Cardiac septum (tissue), 1 donor: ENCODE measurements around the gene PTPRH. TPM values are rescaled to one million over a fixed set of nuclear protein-coding genes. Genes with fewer than 3 reads are reported as not detected.
"Not testable (repeated sequence)": the region's sequence is repeated elsewhere in the genome, so short reads cannot be mapped to it uniquely, and the experiment has no call there.

ENCODE experiments used
- DNase-seq: peaks from one replicate; pipeline ENCODE4 v3.0.0-alpha.2; 2020; ENCODE audit warnings: low spot score
- intact Hi-C: fragments of 100-400 bp; cut with DNase I; formaldehyde crosslinking; loops from one replicate; pipeline ENCODE4 v1.14.0; 2022
- total RNA-seq: library from RNA; stranded (reverse); fragmentation: NEBNext Ultra II Directional; extraction: Animal tissue kit (Norgen Biotek cat#: 25700); gene quantifications from one replicate; pipeline ENCODE4 v1.2.1, GENCODE V29; 2021
- donor health status: DM: no; HTN: no; CAD: no.

Gene PTPRH
- total RNA-seq, 1 donor from 2014 or later, result 3.7 TPM

GRCh38 chr19:55227241-55228014 is 18.1 kb upstream of the PTPRH start:
- no peak for DNase-seq
- intact Hi-C loops, result no loop called here

DNA sequence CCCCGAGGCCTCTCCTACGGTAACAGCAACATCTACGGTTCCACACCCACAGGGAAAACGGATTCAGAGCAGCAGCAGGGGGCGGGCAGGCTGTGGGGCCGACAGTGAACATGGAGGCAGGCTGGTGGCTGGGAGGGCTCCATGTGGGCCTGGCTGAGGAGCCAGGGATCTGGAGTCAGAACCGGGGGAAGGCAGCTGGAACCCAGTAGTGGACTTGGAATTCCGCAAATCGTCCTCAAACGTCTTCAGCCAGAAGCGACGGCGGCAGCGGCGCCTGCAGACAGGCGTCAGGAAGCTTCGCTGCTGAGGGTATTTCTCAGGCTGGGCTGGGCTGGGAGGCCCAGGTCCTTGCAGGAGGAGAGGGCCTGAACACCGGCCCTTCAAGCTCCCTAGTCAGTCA is 17.5 kb upstream of the PTPRH start:
- intact Hi-C loops, result no loop called here
- no peak for DNase-seq

DNA sequence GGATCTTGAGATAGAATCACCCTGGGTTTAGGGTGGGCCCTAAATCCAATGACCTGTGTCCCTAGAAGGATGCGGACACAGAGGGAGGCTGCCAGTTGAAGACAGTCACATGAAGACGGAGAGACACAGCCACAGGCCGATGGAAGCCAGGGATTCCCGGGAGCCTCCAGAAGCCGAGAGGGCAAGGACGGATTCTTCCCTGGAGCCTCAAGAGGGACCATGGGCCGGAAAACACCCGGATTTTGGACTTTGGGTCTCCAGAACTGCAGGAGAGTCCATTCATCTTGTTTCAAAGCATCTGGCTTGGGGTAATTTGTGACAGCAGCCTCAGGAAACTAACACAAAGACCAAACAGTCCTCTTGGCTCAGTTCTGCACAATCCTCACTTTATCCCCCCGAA is 17.0 kb upstream of the PTPRH start:
- DNase-seq, result no peak
- intact Hi-C loops, result no loop called here

GRCh38 chr19:55225415-55225958 is 16.2 kb upstream of the PTPRH start:
- intact Hi-C loops, result no loop called here
- DNase-seq, result no peak

DNA sequence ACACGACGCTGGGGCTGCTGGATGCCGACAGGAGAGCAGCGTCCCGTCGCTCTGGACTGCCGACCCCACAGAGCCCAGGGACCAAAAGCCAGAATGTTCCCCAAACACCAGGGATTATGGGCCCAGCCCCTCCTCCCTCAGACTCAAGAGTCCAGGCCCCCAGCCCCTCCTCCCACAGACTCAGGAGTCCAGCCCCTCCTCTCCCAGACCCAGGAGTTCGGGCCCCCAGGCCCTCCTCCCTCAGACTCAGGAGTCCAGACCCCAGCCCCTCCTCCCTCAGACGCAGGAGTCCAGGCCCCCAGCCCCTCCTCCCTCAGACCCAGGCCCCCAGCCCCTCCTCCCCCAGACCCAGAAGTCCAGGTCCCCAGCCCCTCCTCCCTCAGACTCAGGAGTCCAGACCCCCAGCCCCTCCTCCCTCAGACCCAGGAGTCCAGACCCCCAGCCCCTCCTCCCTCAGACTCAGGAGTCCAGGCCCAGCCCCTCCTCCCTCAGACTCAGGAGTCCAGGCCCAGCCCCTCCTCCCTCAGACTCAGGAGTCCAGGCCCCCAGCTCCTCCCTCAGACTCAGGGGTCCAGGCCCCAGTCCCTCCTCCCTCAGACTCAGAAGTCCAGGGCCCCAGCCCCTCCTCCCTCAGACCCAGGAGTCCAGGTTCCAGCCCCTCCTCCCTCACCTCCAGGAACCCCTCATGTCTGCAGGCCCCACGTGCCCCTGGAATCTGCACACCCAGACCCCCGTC is 15.5 kb upstream of the PTPRH start:
- DNase-seq, intact Hi-C loops: not testable (repeated sequence)

DNA sequence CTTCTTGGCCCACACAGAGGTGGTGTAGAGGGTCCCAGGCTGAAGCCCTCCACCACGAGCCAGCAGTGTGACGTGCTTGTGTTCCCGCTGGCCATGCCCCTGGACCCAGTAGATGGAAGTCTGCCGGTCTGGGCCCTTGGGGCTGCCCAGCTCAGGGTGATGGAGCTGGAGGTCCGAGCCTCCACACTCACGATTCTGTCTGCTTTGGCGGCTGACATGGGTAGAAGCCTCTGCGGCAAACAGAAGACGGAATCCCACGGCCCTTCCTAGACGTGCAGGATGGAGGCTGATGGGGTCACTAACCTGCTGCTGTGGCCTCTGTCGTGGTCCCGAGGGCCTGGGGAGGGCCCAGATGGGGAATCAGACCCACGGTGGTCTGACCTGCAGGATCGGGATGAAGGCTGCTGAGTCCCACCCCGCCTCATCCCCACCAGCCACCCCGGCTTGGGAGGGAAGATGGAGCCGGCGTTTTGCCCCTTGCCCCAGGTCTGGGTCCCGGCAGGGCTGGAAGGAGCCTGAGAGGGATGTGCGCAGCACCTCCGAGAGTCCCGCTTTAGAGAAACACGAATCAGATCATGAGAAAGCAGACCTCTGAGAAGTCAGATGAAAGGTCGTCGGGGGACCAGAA is 14.9 kb upstream of the PTPRH start:
- intact Hi-C loops, result no loop called here
- no peak for DNase-seq

DNA sequence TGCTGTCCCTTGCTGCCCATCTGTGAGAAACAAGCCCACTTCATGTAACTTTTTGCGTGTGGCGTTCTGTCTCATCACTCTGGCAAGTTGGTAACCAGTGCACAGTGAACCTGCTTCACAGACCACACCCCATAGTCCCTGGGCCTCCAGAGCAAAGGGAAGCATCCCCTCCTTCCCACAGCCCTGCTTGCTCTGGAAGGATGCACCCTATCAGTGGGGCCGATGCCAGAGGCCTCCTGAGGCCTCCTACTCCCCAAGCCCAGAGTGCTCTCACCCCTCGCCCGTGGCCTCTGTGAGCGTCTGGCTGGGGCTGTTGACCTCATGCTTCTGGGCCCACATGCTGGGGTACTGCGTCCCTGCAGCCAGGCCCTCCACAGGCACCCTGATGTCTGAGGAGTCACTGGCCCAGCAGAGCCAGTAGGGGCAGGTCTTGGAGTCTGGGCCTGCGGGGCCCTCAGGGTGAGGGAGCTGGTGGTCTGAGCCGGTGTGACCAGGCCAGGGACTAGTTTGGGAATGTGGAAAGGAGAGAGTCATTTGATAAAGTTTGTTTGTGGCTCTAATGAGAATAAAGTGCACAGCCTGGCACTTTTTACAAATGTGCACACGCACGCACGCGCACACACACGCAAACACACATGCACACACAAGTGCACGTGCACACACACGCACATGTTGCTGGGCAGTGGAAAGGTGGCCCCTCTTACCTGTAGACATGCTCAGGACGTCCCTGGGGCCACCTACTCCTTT is 14.2 kb upstream of the PTPRH start:
- DNase-seq, result no peak
- intact Hi-C loops, result no loop called here

GRCh38 chr19:55220525-55220924 is 11.2 kb upstream of the PTPRH start:
- intact Hi-C loops, result no loop called here
- no peak for DNase-seq

DNA sequence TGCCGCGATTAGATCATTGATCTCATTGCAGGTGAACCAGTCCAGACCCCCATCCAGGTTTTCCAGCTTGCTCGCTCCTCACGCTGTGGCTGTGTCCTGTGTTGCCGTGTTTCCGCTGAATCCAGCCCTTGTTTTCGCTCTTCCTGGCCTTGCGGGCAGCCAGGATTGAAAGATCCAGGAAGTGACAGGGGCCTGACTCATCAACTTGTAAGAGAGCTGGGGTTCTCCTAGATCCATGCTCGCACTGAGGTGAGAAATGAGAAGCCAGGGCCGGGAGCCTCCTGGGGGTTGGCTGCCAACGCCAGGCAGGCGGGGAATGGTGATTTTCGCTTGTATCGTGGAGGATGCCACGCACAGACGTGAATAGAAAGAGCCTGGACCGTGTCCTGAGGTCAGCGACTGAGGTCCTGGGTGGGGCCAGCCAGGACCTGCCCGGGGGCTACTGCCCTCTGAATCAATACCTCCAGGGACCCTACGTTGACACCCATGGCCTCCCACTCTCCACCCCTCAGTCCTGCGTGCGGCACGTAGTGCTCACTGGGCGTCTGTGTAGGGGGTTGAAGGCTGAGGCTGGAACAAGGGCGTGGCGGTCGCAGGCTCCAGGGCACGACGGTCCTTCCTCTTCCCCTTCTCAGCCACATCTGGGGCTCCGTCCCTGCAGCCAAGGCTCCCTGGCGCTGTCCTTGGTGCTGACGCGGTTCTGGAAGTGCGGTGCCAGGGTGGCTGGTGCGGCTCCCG is 7.3 kb upstream of the PTPRH start:
- intact Hi-C loops, result loop anchor here (2.0 kb wide), 1 partner anchor 42 kb away; the partner anchor contains the start of gene PPP6R1
- no peak for DNase-seq

DNA sequence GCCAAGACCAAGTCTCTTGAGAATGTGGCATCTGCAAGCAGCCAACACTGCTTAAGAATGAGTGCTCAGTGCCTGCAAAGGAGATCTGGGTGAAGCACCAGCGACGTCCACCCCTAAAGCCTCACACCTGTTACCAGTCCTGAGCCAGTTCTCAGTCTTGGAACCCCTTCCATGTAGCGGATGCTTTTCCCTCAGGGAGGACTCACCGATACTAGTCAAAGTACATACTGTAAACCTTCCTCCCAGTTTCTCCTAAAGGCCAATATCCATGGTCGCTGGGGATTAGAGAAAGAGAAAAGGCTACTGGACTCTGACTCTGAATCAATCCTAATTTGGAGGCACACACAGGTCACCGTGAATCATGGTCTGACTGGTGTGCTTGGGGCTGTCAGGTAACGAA is 4.2 kb upstream of the PTPRH start:
- DNase-seq, result no peak
- intact Hi-C loops, result no loop called here

DNA sequence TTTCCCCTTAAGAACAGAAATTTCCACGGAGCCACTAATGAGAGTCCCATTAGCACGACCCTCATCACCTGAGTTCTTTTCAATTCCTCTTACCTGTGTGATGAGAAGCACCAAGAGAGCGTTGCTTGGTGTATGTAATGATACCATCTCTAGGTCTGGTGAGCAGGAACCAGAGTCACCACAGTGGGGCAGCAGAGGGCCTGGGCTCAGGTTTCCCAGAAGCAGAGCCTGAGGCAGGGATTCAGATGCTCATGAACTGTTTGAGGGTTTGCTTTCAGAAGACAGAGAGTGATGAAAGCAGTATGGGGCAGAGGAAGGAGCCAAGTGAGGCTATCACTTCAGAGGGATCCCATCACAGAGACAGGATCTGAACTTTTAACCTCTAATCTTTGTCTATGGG is 3.1 kb upstream of the PTPRH start:
- intact Hi-C loops, result no loop called here
- no peak for DNase-seq

DNA sequence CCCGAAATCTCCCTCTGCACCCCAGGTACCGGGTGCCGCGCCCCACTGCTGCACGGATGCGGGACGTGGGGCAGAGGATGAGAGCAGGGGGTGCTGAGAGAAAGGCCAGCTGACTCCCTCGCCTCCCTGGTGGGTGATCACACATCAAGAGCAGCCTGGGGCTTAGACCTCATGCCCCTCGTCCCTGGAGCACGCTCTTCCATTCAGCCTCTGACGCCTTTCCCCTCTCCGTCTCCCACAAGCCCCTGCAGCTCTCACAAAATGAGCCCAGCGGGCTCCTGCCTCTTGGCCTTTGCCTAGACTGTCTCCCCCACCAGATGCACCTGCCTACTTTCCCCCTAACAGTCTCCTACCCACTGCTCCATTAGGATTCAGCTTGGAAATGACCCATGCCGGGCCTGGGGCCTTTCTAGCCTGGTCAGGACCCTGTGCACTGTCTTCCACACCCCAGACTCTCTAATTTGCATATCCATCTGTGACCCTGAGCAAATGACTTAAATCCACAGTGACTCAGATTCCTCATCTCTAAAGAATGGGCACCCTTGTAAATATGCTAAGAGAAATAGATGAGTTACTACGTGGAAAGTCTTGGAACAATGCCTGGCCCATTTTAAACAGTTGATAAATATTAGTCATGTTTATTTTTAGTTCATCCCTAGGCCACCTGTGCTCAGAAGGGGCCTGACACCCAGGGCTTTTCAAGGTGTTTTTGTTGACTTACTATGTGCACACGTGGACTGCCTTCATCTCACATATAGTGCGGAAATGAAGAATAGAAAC is 582 bp upstream of the PTPRH start:
- intact Hi-C loops, result no loop called here
- no peak for DNase-seq

DNA sequence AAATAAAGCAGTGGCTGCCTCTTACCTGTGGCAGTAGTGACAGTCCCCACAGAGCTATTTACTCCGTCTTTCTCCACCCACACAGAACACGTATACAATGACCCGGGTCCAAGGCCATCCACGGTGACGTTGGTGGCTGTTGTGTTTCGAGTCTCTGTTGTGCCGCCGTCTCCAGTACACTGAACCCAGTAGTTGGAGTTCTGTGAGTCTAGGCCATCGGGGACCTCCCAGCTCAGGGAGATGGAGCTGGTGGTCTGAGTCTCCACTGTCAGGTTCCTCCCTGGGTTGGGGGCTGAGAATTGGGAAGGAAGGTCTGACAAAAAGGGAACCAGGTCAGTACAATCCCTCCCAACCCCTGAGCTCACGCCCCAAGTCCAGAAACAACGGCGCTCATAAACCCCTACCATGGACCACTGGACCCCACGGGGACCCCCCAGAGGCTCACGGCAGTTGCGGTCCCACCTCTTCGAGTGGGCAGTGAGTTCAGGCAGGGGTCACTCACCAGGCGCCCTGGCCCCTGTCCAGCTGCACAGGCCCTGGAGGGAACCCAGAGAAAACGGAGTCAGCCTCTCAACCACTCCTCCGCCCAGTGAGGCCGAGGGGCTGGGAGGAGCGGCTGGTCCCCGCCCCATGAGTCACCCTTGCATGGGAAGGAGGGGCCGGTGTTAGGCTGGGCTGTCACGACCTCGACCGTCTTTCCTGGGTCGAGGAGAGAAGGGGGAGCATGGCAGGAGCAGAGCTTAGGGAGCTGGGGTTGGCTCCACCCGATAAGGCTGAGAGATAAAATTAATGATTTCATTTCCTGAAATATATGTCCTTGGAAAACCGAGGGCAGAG is 2.4 kb downstream of the PTPRH start:
- DNase-seq, result peak; percentile 89
- intact Hi-C loops, result no loop called here

DNA sequence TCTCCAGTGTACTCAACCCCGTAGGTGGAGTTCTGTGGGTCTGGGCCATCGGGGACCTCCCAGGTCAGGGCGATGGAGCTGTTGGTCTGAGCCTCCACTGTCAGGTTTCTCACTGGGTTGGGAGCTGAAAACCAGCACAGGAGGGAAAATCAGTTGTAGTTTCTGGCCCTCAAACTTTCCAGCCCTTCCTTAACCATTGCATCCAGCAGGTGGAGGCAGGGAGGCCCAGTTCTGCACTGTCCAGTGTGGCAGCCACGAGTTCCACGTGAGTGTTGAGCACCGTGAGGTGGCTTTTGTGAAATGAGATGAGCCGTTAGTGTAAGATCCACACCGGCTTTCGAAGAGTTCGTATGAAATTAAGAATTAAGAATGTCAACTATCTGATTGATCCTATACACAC is 7.1 kb downstream of the PTPRH start:
- intact Hi-C loops, DNase-seq: not testable (repeated sequence)

GRCh38 chr19:55199620-55200204 is 9.6 kb downstream of the PTPRH start:
- intact Hi-C loops, result no loop called here
- DNase-seq, result no peak

GRCh38 chr19:55198651-55199050 is 10.7 kb downstream of the PTPRH start:
- intact Hi-C loops, result no loop called here
- DNase-seq, result no peak

DNA sequence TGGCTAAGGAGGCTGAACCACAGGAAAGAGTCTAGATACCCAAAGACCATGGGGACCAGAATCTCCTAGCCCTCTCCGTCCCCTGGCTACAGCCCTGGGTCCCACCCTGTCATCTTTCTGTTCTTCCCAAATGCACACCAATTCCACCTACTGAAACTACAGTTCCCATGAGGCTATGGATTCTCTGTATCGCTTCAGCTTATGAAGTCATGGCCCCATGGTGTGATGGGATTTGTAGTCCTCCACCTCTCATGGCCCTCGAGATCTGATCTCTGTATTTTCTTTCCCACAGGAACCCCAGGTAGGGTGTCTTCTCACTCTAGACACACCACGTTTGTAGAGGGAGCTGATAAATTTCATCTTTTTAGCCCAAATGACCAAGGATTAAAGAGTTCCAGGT is 11.8 kb downstream of the PTPRH start:
- intact Hi-C loops, result no loop called here
- no peak for DNase-seq
